SK-N-SH (cell line): ENCODE results near the gene LRRC45. TPM values are rescaled to one million over a fixed set of nuclear protein-coding genes. Genes with fewer than 3 reads are reported as not detected.

Experiments used
- CTCF ChIA-PET: fragments of 300-600, 350-600 bp; formaldehyde crosslinking; extraction: SDS; loops from one replicate; lab custom pipeline; 2021; lab: Yijun Ruan, JAX
- POLR2A ChIA-PET: fragments of 350-600 bp; sonication (Branson Sonifier 250); formaldehyde crosslinking; extraction: SDS; loops from one replicate; lab custom pipeline; 2020; ENCODE audit warnings: antibody characterized with exemption, inconsistent platforms; lab: Yijun Ruan, JAX
- DNase-seq: peaks from one replicate; pipeline ENCODE4 v3.0.0; 2012
- H2AFZ ChIP-seq: fragments of 200-600 bp; sonication (generic); 2 replicates; pipeline ENCODE4 v1.8.1; 2016; ENCODE audit warnings: antibody characterized with exemption, mild to moderate bottlenecking, low read depth
- H3F3A ChIP-seq: fragments of 200-600 bp; sonication (generic); replicated peaks from 2 replicates; pipeline ENCODE3; 2016; ENCODE audit warnings: antibody characterized with exemption, mild to moderate bottlenecking; ENCODE audit not compliant: insufficient read depth
- H3K27ac ChIP-seq, 2 experiments: fragments of 200-500 bp in 1 of 2; fragments of 200-600 bp in 1 of 2; sonication (Bioruptor generic) in 1 of 2; sonication (generic), shearing (Covaris generic) in 1 of 2; 2 replicates each; pipeline versions ENCODE4 v1.5.1 to v1.6.1; 2014 to 2016; ENCODE audit warnings: low read depth in 2 of 2, inconsistent platforms in 1 of 2, low read length in 1 of 2, mild to moderate bottlenecking in 1 of 2, mixed read lengths in 1 of 2
- H3K27me3 ChIP-seq: fragments of 200-600 bp; sonication (generic), shearing (Covaris generic); 2 replicates; pipeline ENCODE4 v1.6.1; 2016; ENCODE audit warnings: mixed run types; ENCODE audit not compliant: insufficient read depth
- H3K36me3 ChIP-seq, 2 experiments: fragments of 200-500 bp in 1 of 2; fragments of 200-600 bp in 1 of 2; sonication (Bioruptor generic) in 1 of 2; sonication (generic) in 1 of 2; replicated peaks in 1 of 2; 2 replicates each; pipeline versions ENCODE3 to v1.5.1; 2014 to 2016; ENCODE audit warnings: low read length in 1 of 2, mild to moderate bottlenecking in 1 of 2; ENCODE audit not compliant: insufficient read depth in 2 of 2, control insufficient read depth in 1 of 2
- H3K4me1 ChIP-seq, 2 experiments: fragments of 200-500 bp in 1 of 2; fragments of 200-600 bp in 1 of 2; sonication (Bioruptor generic) in 1 of 2; sonication (generic), shearing (Covaris generic) in 1 of 2; 2 replicates each; pipeline versions ENCODE4 v1.5.1 to v1.6.1; 2014 to 2016; ENCODE audit warnings: low read depth in 1 of 2, low read length in 1 of 2, mixed run types in 1 of 2; ENCODE audit not compliant: insufficient read depth in 2 of 2, control insufficient read depth in 1 of 2
- H3K4me2 ChIP-seq: fragments of 200-600 bp; sonication (generic), shearing (Covaris generic); 2 replicates; pipeline ENCODE4 v1.6.1; 2017; ENCODE audit warnings: mixed run types
- H3K4me3 ChIP-seq, 2 experiments: fragments of 200-500 bp in 1 of 2; fragments of 200-600 bp in 1 of 2; sonication (Bioruptor generic) in 1 of 2; sonication (generic), shearing (Covaris generic) in 1 of 2; 2 replicates each; pipeline versions ENCODE4 v1.5.1 to v1.8.1; 2014 to 2016; ENCODE audit warnings: low read depth in 2 of 2, inconsistent platforms in 1 of 2, low read length in 1 of 2, mild to moderate bottlenecking in 1 of 2, mixed read lengths in 1 of 2, moderate library complexity in 1 of 2
- H3K79me2 ChIP-seq: fragments of 200-600 bp; sonication (generic); 2 replicates; pipeline ENCODE4 v1.8.1; 2017; ENCODE audit warnings: mild to moderate bottlenecking; ENCODE audit not compliant: insufficient read depth
- H3K9ac ChIP-seq: fragments of 200-600 bp; sonication (generic); 2 replicates; pipeline ENCODE4 v1.6.1; 2017; ENCODE audit warnings: mixed run types
- H3K9me2 ChIP-seq: fragments of 200-600 bp; sonication (generic); 2 replicates; pipeline ENCODE4 v1.6.1; 2017; ENCODE audit warnings: mixed run types
- H3K9me3 ChIP-seq: fragments of 200-600 bp; sonication (generic); 2 replicates; pipeline ENCODE4 v1.6.1; 2017; ENCODE audit warnings: mixed run types, mild to moderate bottlenecking, moderate library complexity
- H4K20me1 ChIP-seq: fragments of 200-600 bp; sonication (generic); 2 replicates; pipeline ENCODE4 v1.6.1; 2017; ENCODE audit warnings: mild to moderate bottlenecking, mixed run types; ENCODE audit not compliant: insufficient read depth
- ELF1 ChIP-seq: IDR thresholded peaks from 2 replicates; pipeline ENCODE4 v1.4.0; 2012
- EZH2phosphoT487 ChIP-seq: fragments of 200-600 bp; sonication (generic); IDR thresholded peaks from 2 replicates; pipeline ENCODE4 v1.6.1; 2017; ENCODE audit warnings: low read depth, mixed run types, mild to moderate bottlenecking, antibody characterized with exemption, moderate library complexity, borderline replicate concordance
- JUND ChIP-seq: IDR thresholded peaks from 2 replicates; pipeline ENCODE4 v1.4.0; 2012
- MEF2A ChIP-seq: IDR thresholded peaks from 2 replicates; pipeline ENCODE4 v1.4.0; 2012; ENCODE audit warnings: low read depth, borderline replicate concordance
- POLR2AphosphoS5 ChIP-seq: IDR thresholded peaks from 2 replicates; pipeline ENCODE4 v1.6.1; 2012; ENCODE audit warnings: low read depth, low read length
- RXRA ChIP-seq: IDR thresholded peaks from 2 replicates; pipeline ENCODE4 v1.4.0; 2012; ENCODE audit warnings: low read depth, mild to moderate bottlenecking, borderline replicate concordance
- SIN3A ChIP-seq: IDR thresholded peaks from 2 replicates; pipeline ENCODE4 v1.6.1; 2012; ENCODE audit warnings: low read depth, mild to moderate bottlenecking, low read length, moderate library complexity, borderline replicate concordance
- TAF1 ChIP-seq: IDR thresholded peaks from 2 replicates; pipeline ENCODE4 v1.6.1; 2012; ENCODE audit warnings: low read depth, mild to moderate bottlenecking, low read length, moderate library complexity, borderline replicate concordance
- TEAD4 ChIP-seq: IDR thresholded peaks from 2 replicates; pipeline ENCODE4 v1.4.0; 2012; ENCODE audit warnings: mild to moderate bottlenecking, borderline replicate concordance; ENCODE audit not compliant: insufficient read depth
- YY1 ChIP-seq: IDR thresholded peaks from 2 replicates; pipeline ENCODE4 v1.4.0; 2012; ENCODE audit warnings: low read depth, mild to moderate bottlenecking
- WGBS: methylation state at CpG from one replicate; pipeline ENCODE4 v1.1.6; 2017; ENCODE audit warnings: low lambda C conversion rate; 5-methylcytosine and 5-hydroxymethylcytosine counted together
- polyA plus RNA-seq, 3 experiments: library from polyadenylated mRNA; depleted of rRNA; stranded (reverse); fragments of >200 nt; gene quantifications; 2 replicates each; pipeline ENCODE4 v1.2.3, GENCODE V29; 2012
- TF ChIP-seq, protein P1 (sequence below): fragments of 200-600 bp; sonication (generic); IDR thresholded peaks from 2 replicates; pipeline ENCODE4 v1.6.1; 2017; ENCODE audit warnings: antibody characterized with exemption, mild to moderate bottlenecking, moderate library complexity
- TF ChIP-seq, protein P2 (sequence below): IDR thresholded peaks from 2 replicates; pipeline ENCODE4; 2012

Gene LRRC45
- polyA plus RNA-seq, 1 of the 3 experiments (the other 2 are of a cell fraction) = 31.5 TPM

DNA sequence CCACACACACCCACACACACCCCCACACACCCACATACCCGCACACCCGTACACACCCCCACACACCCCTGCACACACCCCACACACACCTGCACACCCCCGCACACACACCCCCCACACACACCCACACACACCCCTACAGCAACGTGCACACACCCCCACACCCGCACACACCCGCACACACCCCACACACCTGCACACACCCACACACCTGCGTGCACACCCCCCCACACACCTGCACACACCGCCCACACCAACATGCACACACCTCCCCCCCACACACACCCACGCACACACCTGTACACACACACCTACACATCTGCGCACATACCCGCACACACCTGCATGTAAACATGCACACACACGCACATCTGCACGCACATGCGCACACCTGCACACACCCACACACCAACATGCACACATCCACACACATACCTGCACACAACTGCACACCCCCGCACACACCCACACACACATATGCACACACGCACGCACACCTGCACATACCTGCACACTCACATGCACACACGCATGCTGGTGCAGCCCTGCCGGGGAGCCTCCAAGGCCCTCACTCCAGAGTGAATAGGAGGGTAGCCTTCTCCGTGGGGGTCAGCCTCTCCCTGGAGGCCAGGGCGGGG lies 38.2 kb upstream of the LRRC45 start:
- Histone ChIP-seq H3K9ac (no peak overlapping the region), H3F3A (peaks cover 7% of the 10 kb centered on the region), H3K27me3 (no peaks in the 10 kb centered on the region), H3K27ac (no peak overlapping the region), H3K4me1 (no peaks in the 10 kb centered on the region), H3K36me3 (peaks cover 22 to 25% of the 10 kb centered on the region in 2 experiments), H3K4me3 (no peak overlapping the region), H3K9me3 (no peaks in the 10 kb centered on the region), H2AFZ (no peak overlapping the region), H4K20me1 (no peaks in the 10 kb centered on the region; the same call in 1 of the 2 replicates), H3K9me2 (no peaks in the 10 kb centered on the region), H3K4me2 (no peak overlapping the region), H3K79me2 (peaks cover 15% of the 10 kb centered on the region; the same call in 1 of the 2 replicates)
- TF ChIP-seq JUND (no peak), SIN3A (no peak), TEAD4 (no peak), TAF1 (no peak), EZH2phosphoT487 (no peak)
- WGBS = 95% methylated on average over 21 of the region's 21 CpGs
- CTCF ChIA-PET = interaction anchor here (1.4 to 11.6 kb wide), 3 partner anchors 25 to 36 kb away, joined by 11 to 85 read pairs (median 49); partner anchors contain the start of genes CENPX, LRRC45 and NOTUM
- DNase-seq = no peak
- POLR2A ChIA-PET = no interaction called here

DNA sequence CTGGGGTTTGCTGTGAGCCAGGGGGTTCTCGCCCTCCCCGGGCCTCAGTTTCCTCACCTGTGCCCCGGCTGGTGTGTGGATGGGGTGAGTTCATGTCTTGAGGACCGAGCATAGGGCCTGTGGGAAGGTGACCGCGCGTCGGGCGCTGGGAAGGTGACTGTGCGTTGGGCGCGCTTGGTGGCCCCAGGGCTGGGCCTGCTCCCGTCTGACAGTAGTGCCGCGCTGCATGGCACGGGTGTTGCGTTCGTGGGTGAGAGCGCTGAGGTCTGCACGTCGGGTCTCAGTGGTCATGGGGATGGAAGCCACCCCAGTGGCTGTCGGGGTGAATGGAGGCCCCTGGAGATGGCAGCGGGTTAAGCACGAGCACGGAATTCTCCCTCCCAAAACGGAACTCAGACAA lies 36.5 kb upstream of the LRRC45 start:
- H3K4me3 ChIP-seq = no peak overlapping the region
- H3K79me2 ChIP-seq = peaks cover 12% of the 10 kb centered on the region; the same call in 1 of the 2 replicates
- H2AFZ ChIP-seq = no peak overlapping the region
- ChIA-PET POLR2A (no interaction called here), CTCF (interaction anchor here (1.3 to 7.2 kb wide), 3 partner anchors 18 to 33 kb away, joined by 3 to 49 read pairs (median 11); partner anchors contain the start of gene NOTUM)
- H3K9me2 ChIP-seq = no peaks in the 10 kb centered on the region
- H3K4me1 ChIP-seq = peaks cover 0 to 12% of the 10 kb centered on the region in 2 experiments; a peak in 1 of 4 replicates
- H3K27me3 ChIP-seq = no peaks in the 10 kb centered on the region
- peaks cover 19 to 20% of the 10 kb centered on the region in 2 experiments for H3K36me3 ChIP-seq
- no peak overlapping the region for H3K27ac ChIP-seq
- H4K20me1 ChIP-seq = no peaks in the 10 kb centered on the region; the same call in 1 of the 2 replicates
- H3F3A ChIP-seq = peaks cover 7% of the 10 kb centered on the region
- TF ChIP-seq MEF2A (no peak), TAF1 (no peak), RXRA (no peak), ELF1 (no peak), SIN3A (no peak), YY1 (no peak), POLR2AphosphoS5 (no peak)
- TF ChIP-seq, protein P1, sequence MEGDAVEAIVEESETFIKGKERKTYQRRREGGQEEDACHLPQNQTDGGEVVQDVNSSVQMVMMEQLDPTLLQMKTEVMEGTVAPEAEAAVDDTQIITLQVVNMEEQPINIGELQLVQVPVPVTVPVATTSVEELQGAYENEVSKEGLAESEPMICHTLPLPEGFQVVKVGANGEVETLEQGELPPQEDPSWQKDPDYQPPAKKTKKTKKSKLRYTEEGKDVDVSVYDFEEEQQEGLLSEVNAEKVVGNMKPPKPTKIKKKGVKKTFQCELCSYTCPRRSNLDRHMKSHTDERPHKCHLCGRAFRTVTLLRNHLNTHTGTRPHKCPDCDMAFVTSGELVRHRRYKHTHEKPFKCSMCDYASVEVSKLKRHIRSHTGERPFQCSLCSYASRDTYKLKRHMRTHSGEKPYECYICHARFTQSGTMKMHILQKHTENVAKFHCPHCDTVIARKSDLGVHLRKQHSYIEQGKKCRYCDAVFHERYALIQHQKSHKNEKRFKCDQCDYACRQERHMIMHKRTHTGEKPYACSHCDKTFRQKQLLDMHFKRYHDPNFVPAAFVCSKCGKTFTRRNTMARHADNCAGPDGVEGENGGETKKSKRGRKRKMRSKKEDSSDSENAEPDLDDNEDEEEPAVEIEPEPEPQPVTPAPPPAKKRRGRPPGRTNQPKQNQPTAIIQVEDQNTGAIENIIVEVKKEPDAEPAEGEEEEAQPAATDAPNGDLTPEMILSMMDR = no peak
- TF ChIP-seq, protein P2, sequence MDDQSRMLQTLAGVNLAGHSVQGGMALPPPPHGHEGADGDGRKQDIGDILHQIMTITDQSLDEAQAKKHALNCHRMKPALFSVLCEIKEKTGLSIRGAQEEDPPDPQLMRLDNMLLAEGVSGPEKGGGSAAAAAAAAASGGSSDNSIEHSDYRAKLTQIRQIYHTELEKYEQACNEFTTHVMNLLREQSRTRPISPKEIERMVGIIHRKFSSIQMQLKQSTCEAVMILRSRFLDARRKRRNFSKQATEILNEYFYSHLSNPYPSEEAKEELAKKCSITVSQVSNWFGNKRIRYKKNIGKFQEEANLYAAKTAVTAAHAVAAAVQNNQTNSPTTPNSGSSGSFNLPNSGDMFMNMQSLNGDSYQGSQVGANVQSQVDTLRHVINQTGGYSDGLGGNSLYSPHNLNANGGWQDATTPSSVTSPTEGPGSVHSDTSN = no peak
- WGBS = 96% methylated on average over 26 of the region's 26 CpGs
- H3K9me3 ChIP-seq = no peaks in the 10 kb centered on the region
- DNase-seq = no peak
- H3K4me2 ChIP-seq = no peak overlapping the region
- no peak overlapping the region for H3K9ac ChIP-seq
